Endothelial cell (in vitro differentiated cells): ENCODE data around the gene HTR7. TPM values are rescaled to one million over a fixed set of nuclear protein-coding genes. Genes with fewer than 3 reads are reported as not detected.

ENCODE experiments used
- DNase-seq: peaks from one replicate; pipeline ENCODE4 v3.0.0; 2021; ENCODE audit warnings: low spot score
- H3K27ac Mint-ChIP-seq: one replicate; pipeline ENCODE4 v1.8.0; 2021; ENCODE audit warnings: mixed read lengths, inconsistent platforms; ENCODE audit not compliant: unreplicated experiment
- H3K27me3 Mint-ChIP-seq: one replicate; pipeline ENCODE4 v1.8.0; 2021; ENCODE audit warnings: mild to moderate bottlenecking, moderate library complexity, mixed read lengths, inconsistent platforms; ENCODE audit not compliant: unreplicated experiment
- H3K36me3 Mint-ChIP-seq: one replicate; pipeline ENCODE4 v1.8.0; 2021; ENCODE audit warnings: mild to moderate bottlenecking, low read depth, mixed read lengths, inconsistent platforms; ENCODE audit not compliant: unreplicated experiment
- H3K4me1 Mint-ChIP-seq: one replicate; pipeline ENCODE4 v1.8.0; 2021; ENCODE audit warnings: mild to moderate bottlenecking, mixed read lengths, inconsistent platforms; ENCODE audit not compliant: unreplicated experiment
- H3K4me3 Mint-ChIP-seq: one replicate; pipeline ENCODE4 v1.8.0; 2021; ENCODE audit warnings: mild to moderate bottlenecking, mixed read lengths, inconsistent platforms; ENCODE audit not compliant: unreplicated experiment
- H3K9me3 Mint-ChIP-seq: one replicate; pipeline ENCODE4 v1.8.0; 2021; ENCODE audit warnings: mixed read lengths, inconsistent platforms; ENCODE audit not compliant: unreplicated experiment
- total RNA-seq: library from RNA; stranded (reverse); fragmentation: NEBNext Ultra II Directional; extraction: Animal tissue kit (Norgen Biotek cat#: 25700); gene quantifications from one replicate; pipeline ENCODE4 v1.2.1, GENCODE V29; 2021; ENCODE audit not compliant: unreplicated experiment
- TF ChIP-seq, protein P1 (sequence below): fragments of 200-600 bp; sonication (generic); IDR thresholded peaks from one replicate; pipeline ENCODE4 v1.5.0; 2021; ENCODE audit warnings: antibody characterized with exemption; ENCODE audit not compliant: unreplicated experiment

The HTR7 gene
- total RNA-seq, 1 donor from 2014 or later, result 7.3 TPM

DNA sequence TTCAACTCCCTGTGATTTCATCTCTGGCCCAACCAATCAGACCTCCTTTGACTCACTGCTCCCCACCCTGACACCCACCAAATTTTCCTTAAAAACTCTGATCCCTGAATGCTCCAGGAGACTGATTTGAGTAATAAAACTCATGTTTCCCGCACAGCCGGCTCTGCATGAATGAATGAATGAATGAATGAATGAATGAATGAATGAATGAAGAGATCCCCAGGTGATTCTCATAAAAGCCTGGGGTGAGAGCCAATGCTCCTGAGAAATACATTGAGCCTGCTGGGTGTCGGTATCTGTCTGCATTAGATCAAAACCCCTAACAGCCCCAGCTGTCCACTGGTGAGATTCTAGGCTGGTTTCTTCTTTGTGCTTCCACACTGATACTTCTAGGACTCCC is 58.7 kb downstream of the HTR7 start:
- no peaks in the 10 kb centered on the region for H3K9me3 Mint-ChIP-seq
- H3K4me3 Mint-ChIP-seq, result no peak overlapping the region
- no peak overlapping the region for H3K27ac Mint-ChIP-seq
- no peak for DNase-seq
- peaks cover 7% of the 10 kb centered on the region for H3K36me3 Mint-ChIP-seq
- TF ChIP-seq, protein P1, sequence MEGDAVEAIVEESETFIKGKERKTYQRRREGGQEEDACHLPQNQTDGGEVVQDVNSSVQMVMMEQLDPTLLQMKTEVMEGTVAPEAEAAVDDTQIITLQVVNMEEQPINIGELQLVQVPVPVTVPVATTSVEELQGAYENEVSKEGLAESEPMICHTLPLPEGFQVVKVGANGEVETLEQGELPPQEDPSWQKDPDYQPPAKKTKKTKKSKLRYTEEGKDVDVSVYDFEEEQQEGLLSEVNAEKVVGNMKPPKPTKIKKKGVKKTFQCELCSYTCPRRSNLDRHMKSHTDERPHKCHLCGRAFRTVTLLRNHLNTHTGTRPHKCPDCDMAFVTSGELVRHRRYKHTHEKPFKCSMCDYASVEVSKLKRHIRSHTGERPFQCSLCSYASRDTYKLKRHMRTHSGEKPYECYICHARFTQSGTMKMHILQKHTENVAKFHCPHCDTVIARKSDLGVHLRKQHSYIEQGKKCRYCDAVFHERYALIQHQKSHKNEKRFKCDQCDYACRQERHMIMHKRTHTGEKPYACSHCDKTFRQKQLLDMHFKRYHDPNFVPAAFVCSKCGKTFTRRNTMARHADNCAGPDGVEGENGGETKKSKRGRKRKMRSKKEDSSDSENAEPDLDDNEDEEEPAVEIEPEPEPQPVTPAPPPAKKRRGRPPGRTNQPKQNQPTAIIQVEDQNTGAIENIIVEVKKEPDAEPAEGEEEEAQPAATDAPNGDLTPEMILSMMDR, result no peak
- no peaks in the 10 kb centered on the region for H3K4me1 Mint-ChIP-seq
- peaks cover 1% of the 10 kb centered on the region for H3K27me3 Mint-ChIP-seq

DNA sequence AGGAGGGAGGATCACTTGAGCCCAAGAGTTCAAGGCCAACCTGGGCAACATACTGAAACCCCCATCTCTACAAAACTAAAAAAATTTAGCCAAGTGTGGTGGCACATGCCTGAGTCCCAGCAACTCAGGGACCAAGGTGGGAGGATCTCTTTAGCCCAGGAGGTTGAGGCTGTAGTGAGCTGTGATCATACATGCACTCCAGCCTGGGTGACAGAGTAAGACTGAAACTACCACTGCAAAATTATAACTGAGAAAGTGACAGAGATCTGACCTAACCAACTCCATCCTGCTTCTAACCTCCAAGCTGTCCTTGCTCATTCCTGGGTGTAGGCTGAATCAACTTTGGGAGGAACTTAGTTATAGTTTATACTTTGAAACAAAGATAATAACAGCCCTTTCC is 59.4 kb downstream of the HTR7 start:
- Mint-ChIP-seq H3K9me3 (no peaks in the 10 kb centered on the region), H3K36me3 (peaks cover 3% of the 10 kb centered on the region), H3K27me3 (peaks cover 1% of the 10 kb centered on the region), H3K27ac (no peak overlapping the region), H3K4me1 (no peaks in the 10 kb centered on the region), H3K4me3 (no peak overlapping the region)
- DNase-seq, result no peak
- TF ChIP-seq, protein P1, result no peak

DNA sequence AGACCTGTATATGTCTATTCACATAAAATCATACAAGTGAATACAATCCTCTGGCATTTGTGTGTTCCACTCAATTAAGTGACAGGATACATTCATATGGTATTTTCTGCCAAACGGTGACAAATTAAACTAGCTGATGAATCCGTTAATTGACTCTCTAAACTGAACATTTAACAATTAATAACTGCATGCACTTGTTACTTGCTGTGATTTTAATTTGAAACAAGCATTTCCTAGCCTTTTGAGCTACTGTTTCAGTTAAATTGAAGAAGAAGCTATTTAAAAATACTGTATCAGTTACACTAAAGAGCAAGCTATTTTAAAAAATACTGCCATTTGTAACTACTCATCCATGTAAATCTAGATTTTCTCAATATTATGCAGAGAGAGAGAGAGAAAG is 67.4 kb downstream of the HTR7 start:
- H3K4me3 Mint-ChIP-seq, result no peak overlapping the region
- no peaks in the 10 kb centered on the region for H3K9me3 Mint-ChIP-seq
- DNase-seq, result no peak
- no peak overlapping the region for H3K27ac Mint-ChIP-seq
- H3K36me3 Mint-ChIP-seq, result no peaks in the 10 kb centered on the region
- TF ChIP-seq, protein P1, result no peak
- peaks cover 30% of the 10 kb centered on the region for H3K4me1 Mint-ChIP-seq
- H3K27me3 Mint-ChIP-seq, result peaks cover 4% of the 10 kb centered on the region

DNA sequence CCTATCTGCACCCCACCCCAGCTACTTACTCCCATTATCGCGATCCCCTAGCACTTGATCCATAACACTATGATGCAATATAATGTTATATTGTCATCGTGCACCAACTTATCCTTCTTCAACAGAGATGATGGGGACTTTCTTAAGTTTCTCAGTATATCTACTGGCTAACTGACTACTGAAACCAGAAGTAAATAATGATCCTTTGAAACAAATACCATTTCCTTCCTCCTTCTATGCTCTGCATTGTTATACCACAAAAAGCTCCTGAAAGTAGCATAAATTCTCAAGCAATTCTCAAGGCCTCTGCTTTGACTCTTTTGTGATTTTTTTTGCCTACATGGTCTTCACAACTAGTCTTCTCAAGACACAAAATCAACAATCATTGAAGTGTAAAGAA is 68.9 kb downstream of the HTR7 start:
- TF ChIP-seq, protein P1, result no peak
- H3K9me3 Mint-ChIP-seq, result no peaks in the 10 kb centered on the region

DNA sequence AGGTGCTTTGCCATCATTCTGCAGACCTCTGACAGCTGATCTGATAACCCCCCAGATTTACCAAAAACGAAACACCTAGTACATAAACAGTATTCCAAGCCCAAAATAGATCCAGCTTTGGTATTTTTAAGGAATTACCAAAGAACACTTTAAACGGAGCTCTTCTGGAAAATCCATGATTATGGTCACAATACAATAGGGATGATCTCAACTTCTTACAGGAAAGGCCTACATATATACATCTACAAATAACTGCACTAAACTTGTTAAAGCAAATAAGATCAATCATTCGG is 69.7 kb downstream of the HTR7 start:
- TF ChIP-seq, protein P1, result peak; percentile 12
- Mint-ChIP-seq H3K4me3 (no peak overlapping the region), H3K9me3 (no peaks in the 10 kb centered on the region), H3K4me1 (peaks cover 35% of the 10 kb centered on the region), H3K36me3 (no peaks in the 10 kb centered on the region), H3K27ac (no peak overlapping the region), H3K27me3 (peaks cover 4% of the 10 kb centered on the region)
- DNase-seq, result no peak

More for the DNA sequence above, 68.9 kb downstream of the HTR7 start:
- Mint-ChIP-seq H3K4me3 (no peak overlapping the region), H3K27me3 (peaks cover 4% of the 10 kb centered on the region), H3K27ac (peak overlapping the region; percentile 70), H3K36me3 (no peaks in the 10 kb centered on the region), H3K4me1 (peaks cover 32% of the 10 kb centered on the region)
- DNase-seq, result no peak
